ENCODE results near the gene S100A13.
"Not testable (repeated sequence)": the region's sequence is repeated elsewhere in the genome, so short reads cannot be mapped to it uniquely, and the experiment has no call there.

The S100A13 gene

DNA sequence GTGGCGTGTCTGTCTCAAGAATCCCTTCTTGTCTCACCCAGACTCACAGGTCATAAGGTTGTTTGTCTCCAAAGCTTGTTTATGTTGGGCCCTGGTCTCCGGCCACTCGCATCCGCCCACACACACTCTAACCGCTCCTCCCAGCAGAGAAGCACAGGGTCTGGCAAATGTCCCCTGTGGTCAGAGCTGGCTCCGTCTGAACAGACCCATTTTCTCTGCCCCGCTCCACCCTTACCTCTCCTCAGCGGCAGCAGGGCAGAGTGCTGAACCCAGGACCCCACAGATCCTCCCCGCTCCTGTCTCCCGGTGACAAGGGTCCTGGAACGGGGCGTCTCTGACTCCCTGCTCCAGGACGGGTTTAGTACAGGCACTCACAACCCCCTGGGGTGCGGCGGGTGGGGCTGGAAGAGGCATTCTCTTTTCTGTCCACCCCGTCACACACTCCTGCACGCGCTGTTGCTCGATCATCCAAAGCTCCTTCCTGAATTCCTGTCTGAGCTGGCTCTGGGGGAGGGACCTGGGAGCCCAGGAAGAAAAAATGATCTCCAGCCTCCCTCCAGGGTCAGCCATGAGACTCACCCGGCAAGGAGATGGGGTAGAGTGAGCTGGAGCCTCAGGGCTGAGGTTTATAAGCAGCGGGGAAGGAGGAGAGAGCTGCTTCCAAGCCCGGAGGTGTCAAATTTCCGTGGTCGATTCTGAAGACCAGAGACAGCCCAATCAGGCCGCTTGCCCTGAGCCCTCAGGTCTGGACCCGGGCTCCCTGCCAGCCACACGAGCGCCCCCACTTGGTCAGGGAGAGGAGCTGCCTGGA, at the start of gene S100A13:
TSS of gene S100A13 (minus strand) at position 602 of the 811 bp plus-strand sequence. CDS start 1,033 bp downstream, outside the sequence.
- peak; percentile 86 for DNase-seq (ENCODE audit: low read depth)

DNA sequence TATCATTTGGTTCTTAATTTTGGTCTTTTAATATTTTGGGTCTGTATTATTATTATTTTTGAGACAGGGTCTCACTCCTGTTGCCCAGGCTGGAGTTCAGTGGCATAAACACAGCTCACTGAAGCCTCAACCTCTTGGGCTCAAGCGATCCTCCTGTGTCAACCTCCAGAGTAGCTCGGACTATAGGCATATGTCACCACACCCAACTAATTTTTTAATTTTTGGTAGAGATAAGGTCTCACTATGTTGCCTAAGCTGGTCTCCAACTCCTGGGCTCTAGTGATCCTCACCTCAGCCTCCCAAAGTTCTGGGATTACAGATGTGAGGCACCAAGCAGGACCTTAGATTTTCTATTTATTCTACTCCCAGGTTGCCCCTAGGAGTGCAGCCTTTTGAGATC, 46.2 kb upstream of the S100A13 start:
- no peak for DNase-seq (ENCODE audit: low read depth)

DNA sequence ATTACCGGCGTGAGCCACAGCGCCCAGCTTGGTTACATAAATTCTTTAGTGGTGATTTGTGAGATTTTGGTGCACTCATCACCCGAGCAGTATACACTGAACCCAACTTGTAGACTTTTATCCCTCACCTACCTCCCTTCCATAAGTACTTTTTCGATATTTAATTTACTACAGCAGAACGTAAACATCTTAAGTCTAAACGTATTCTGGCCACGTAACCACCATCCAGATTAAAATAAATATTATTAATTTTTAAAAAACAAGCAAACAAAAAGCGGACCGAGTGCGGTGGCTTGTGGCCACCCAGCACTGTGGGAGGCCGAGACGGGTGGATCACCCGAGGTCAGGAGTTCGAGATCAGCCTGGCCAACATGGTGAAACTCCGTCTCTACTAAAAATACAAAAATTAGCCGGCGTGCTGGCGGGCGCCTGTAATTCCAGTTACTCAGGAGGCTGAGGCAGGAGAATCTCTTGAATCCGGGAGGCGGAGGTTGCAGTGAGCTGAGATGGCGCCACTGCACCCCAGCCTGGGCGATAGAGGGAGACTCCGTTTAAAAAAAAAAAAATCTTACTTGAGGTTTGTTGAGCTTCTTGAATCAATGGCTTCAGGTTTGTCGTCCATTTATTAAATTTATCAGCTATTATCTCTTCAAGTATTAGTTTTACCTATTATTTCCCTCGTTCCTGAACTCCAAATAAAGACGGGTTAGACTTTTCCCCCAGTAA, 44.5 kb upstream of the S100A13 start:
- DNase-seq (ENCODE audit: low read depth) = not testable (repeated sequence)

DNA sequence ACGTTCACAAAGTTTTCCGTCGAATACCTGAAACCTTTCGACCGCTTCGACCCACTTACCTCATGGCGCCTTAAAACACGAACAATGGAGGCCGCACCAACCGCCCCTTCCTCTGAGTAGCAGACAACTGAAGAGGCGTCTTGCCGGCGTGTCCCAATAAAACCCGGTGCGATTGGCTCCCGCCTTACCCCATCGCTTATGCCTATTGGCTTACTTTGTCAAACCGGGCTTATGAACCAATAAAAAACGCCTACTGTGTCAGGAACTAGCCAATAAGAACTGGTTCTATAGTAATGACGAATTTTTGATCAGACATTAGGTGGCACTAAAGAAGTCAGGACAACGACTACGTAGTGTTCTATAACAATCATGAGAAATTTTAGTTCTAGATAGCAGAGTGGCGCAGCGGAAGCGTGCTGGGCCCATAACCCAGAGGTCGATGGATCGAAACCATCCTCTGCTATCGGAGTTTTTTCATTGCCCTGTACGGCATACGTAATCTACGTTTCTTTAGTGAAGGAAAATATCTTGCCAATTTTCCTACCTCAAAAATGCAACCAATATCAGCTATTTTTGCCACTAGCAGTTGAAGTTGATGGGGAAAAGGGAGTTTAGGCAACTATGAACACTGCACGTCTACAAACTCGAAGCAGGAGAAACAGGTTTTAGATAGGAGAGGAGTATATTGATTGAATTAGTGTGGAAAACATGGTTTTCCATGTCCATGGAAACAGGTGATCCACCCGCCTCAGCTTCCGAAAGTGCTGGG, 43.7 kb upstream of the S100A13 start, which contains the start of gene ILF2:
TSS of gene ILF2 (minus strand) at position 135 of the 769 bp plus-strand sequence. CDS start at position 64, 71 bp downstream.
- peak; percentile 99 for DNase-seq (ENCODE audit: low read depth)

DNA sequence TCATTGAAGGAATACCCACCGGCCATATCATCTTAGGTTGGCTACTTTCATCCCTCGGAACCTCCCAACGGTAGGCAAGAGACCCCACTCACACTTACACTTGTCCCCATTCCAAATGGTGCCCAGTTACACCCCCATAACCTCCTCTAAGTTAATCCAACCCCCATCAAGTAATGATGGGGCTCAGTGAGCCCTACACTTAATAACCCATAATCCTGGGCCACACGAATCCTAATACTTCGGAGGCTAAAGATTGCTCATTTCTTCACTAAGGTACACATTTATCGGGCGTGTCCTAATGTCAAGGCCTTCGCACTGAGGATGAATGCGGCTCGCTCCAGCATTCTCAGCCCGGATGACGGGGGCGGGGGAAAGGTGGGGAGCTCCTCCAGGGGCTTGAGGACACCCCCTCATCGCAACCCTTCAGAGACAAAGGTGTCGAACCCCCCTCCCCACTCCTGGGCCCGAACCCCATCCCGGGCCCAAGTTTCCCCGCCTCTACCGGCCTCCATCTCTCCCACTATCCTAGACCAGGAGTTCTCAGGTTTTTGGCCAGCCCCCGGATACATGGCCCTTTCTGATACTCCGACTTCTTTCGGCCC, 43.1 kb upstream of the S100A13 start:
- no peak for DNase-seq (ENCODE audit: low read depth)

DNA sequence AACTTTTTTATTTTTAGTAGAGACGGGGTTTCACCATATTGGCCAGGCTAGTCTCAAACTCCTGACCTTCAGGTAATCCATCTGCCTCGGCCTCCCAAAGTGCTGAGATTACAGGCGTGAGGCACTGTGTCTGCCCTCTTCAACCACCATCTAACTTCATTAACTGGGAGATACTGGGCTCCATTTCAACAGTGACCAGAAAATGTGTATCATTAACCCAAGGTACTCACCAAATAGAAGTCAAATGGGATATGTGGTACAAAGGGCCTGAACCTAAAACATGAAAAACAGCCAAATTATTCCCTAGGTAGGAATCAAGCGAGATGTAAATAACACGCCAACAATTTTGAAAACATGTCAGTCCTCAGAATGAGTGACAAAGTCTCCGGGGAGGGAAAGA, 42.3 kb upstream of the S100A13 start:
- no peak for DNase-seq (ENCODE audit: low read depth)

DNA sequence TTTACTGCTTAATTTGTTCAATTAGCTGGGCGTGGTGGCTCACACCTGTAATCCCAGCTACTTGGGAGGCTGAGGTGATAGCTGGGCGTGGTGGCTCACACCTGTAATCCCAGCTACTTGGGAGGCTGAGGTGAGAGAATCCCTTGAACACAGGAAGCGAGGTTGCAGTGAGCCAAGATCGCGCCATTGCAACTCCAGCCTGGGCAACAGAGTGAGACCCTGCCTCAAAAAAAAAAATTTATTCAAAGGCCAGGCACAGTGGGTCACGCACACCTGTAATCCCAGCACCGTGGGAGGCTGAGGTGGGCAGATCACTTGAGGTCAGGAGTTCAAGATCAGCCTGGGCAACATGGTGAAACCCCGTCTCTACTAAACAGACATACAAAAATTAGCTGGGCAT, 41.4 kb upstream of the S100A13 start:
- not testable (repeated sequence) for DNase-seq (ENCODE audit: low read depth)

DNA sequence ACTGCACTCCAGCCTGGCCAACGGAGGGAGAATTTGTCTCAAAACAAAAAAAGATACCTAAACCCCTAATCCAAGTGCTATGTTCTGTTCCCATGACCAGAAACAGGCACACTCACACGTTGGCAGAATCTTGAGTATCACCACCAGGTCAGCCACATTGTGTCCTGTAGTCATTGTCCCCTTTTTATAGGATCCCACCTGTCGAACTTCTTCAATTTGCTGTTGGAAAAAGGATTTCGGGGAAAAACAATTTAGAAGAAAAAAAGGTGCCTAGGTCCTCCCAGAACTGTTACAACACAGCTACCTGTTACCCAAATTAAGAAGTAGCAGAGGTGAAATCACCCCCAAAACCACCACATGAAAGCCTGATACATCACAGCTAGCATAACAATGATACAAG, 40.1 kb upstream of the S100A13 start:
- DNase-seq (ENCODE audit: low read depth) = no peak

DNA sequence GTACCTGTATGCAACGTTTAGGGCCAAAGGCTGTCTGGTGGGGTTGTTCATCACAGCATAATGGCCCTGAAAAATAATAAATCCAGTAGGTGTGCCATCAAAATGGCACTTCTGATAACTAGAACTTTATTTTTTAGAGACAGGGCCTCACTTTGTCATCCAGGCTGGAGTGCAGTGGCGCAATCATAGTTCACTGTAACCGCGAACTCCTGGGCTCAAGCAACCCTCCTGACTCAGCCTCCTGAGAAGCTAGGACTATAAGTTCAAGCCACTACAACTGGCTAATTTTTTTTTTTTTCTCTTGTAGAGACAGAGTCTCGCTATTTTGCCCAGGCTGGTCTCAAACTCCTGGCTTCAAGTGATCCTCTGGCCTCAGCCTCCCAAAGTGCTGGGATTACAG, 35.9 kb upstream of the S100A13 start:
- no peak for DNase-seq (ENCODE audit: low read depth)

DNA sequence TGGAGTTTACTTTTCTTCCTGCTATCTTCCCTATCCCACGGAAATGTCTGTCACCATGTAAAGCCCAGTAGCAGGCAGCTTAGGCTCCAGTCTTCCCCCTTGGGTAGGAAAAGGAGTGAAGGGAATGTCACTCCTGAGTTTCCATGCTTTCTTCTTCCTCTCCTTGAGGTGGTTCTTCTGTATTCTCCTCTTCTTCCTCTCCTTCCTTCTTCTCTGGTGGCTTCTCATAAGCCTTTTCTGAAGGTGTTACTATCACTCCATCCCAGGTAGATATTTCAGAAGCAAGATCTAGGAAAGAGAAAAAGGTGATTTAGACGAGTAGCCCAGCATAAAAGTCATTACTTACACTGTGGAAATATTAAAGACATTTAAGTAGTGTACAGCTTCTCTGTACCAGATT, 35.0 kb upstream of the S100A13 start:
- no peak for DNase-seq (ENCODE audit: low read depth)

DNA sequence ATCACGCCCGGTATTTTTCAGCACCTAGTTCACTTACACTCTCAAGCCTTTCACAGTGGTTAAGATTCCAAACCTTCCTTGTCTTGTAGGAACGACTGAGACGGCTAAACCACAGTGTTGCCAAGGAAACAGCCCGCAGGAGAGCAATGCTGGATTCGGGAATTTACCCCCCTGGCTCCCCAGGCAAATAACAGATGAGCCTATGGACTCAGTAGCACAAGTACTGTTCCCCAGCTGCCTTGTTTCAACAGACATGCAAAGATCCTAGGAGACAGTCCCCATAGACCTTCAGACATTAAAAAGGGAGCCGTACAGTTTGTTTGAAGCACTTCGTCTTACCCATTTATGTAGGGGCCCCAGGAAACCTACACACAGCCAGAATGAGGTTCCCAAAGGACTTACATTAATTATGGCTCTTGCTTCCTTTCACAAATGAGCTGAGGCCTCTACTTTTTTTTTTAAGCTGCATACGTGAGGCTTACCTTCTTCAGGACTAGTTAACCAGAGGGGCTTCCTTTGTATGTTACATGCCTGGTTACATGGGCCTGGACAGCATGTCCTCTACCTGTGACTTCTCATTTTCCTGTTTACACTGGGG, 33.9 kb upstream of the S100A13 start:
- no peak for DNase-seq (ENCODE audit: low read depth)

DNA sequence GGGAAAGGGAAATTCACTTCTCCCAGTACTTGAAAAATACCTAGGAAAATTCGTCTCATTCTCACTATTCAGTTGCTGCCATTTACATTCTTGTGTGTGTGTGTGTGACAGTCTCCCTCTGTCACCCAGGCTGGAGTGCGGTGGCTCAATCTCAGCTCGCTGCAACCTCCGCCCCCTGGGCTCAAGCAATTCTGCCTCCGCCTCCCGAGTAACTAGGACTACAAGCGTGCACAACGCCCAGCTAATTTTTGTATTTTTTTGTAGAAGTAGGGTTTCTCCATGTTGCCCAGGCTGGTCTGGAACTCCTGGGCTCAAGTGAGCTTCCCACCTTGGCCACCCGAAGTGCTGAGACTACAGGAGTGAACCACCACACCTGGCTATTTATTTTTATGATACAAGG, 32.4 kb upstream of the S100A13 start:
- DNase-seq (ENCODE audit: low read depth) = no peak

DNA sequence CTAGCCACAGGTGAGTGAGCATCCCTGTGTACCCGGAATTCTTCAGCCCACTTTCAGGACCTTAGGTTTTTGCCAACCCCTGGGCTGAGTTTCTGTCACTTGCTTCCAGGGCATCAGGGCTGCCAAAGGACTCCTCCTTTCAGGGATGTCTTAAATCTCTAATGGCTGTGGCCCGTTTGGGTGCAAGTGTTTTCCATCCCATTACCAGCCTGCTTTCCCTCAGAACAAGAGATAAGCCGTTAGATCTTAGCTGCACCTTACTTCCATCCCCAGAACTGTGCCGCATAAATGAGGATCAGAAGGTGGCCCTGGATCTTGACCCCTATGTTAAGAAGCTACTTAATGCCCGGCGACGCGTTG, 31.9 kb upstream of the S100A13 start:
- no peak for DNase-seq (ENCODE audit: low read depth)

DNA sequence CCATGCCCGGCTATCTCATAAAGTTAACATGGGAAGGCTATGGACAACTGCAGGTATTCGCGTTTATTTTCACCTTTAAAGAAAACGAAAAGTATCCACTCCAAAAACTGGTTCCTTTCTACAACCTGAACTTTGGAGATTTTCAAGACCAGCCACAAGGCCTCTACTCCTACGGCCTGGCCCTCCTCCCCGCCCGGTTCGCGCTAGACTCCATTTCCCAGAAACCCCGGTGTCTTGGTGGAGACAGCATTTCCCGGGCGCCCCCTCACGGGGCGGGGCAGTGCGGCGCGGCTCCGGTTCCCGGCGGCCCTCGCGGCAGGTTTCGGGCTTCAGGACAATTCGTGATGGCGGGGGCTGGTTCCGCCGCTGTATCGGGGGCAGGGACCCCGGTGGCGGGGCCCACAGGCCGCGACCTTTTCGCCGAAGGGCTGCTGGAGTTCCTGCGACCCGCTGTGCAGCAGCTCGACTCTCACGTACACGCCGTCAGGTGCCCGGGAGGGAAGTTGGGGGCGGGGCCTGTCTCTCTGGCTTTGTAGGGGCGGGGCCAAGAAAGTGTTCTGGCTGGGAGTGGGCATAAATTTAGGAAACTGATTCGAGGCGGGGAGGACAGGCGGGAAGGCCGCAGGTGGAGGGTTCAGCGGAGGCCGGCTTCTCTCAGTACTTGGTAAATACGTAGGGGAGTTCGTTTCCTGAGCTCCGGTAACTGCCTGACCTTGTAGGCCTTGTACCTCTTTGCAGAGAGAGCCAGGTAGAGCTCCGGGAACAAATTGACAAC, 31.3 kb upstream of the S100A13 start, which contains the start of gene SNAPIN:
TSS of gene SNAPIN (plus strand) at position 304 of the 775 bp plus-strand sequence. CDS start at position 345, 41 bp downstream.
- DNase-seq (ENCODE audit: low read depth) = peak; percentile 53

DNA sequence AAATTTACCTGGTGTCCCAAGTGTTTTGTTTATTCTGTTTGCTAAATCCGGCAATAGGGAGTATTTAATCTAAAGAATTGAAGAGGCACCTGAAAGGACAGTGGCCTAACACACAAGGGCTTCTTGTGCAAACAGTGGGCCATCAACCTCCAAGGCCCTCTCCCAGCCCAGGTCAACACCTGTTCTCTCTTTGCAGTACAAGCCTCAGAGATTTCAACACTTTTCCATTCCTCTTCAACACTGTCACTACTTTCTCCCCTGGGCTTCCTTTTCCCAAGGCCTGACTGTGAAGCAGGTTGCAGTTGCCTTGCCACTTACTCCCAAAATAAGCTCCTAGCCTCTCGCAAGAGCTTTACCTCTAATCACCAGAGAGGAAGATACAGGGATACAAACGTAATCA, 28.0 kb upstream of the S100A13 start:
- no peak for DNase-seq (ENCODE audit: low read depth)

DNA sequence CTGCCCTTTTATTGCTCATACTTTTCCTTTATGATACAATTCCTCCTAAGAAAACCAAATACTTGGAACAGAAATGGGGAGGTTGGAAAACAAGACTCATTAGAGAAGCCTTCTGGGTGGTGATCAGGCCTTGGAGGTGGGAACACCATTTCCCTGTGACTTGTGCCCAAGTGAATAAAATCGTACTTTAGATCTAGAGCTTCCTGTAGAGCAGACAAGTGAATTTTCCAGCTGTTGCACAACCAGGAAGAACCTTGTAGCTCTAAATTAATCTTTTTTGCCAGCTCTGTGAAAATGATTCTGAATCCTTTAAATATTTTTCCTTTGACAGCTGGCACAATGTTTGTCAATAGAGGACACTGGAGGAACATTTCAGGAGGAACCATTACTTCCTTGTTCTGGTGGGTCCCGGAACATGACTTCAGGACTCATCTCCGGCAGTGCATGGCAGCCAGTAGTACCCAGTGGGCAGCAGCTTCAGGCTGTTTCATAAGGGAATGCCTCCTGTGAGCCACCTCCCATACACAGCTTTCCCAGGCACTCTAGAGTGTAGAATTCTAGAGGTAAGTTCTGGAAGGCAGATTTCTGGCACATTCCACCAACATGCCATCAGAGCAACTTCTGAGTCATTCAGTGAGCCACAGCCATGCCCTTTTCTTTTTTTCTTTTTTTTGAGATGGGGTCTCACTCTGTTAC, 25.6 kb upstream of the S100A13 start:
- DNase-seq (ENCODE audit: low read depth) = no peak

DNA sequence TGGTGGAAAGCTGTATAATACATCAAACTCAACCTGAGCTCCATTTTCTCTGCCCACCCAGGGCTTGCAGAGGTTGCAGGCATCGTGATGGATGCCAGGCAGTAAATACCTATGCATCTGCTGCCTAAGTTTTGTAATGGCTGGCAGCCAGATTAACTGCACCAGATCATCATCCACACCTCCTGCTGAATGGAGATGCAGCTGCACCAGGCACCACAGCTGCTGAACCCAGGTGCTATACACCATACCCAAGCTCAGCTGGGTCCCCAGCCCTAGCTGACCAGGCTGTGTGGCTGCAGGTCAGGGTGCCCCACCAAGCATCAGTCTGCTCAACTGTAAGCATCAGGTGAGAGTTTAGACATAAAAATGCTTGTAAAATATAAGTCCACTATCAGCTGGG, 24.5 kb upstream of the S100A13 start:
- DNase-seq (ENCODE audit: low read depth) = no peak

DNA sequence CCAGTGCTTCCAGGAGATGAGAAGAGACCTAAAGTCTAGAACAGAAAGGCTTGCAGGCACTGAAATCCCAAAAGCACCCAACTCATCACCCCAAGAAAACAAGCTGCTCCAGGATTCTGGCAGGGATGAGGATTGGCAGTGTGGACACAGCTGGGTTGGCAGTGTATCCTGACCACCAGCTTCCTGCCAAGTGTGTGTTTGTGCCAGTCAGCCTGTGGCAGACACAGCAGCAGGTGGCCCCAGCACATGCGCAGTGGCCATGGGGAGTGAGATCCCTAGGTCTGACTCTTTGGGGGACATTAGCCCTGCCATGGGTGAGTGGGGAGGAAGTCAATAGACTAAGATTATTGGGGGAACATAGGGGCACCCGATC, 22.5 kb upstream of the S100A13 start:
- no peak for DNase-seq (ENCODE audit: low read depth)

DNA sequence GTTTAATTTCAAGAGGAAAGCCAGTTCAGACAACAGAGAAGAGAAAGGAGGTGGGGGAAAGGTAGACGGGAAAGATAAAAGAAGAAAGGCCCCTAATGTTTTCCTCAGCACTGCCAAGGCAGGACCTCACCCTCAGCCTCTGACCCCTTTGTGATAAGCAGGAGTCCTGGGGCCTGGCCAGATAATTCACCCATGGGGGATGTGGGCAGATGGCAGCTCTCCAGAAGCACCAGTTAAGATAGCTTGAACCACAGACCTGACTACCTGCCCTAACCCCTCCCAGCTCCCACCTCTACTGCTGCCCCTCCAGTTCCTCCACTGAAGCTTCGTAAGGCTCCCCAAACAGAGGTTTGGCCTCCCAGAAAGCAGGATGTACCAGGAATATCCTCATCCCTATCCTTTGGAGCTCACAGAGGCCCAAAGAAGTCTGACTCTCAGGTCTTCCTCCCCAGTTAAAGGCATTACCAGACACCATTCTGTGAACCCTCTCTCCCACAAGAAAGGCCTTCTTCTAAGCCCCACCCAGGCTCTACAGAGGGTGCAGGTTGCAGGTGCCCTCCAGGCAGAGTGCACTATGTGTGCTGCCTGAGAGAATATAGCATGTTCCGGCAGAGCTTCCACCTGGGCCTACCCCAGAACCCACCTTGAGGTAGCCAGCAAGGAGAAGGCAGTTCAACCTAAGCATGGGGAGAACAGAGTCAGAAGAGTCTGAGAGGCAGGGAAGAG, 22.0 kb upstream of the S100A13 start:
- no peak for DNase-seq (ENCODE audit: low read depth)
